ENCODE measurements around the gene TBCCD1.

DNA sequence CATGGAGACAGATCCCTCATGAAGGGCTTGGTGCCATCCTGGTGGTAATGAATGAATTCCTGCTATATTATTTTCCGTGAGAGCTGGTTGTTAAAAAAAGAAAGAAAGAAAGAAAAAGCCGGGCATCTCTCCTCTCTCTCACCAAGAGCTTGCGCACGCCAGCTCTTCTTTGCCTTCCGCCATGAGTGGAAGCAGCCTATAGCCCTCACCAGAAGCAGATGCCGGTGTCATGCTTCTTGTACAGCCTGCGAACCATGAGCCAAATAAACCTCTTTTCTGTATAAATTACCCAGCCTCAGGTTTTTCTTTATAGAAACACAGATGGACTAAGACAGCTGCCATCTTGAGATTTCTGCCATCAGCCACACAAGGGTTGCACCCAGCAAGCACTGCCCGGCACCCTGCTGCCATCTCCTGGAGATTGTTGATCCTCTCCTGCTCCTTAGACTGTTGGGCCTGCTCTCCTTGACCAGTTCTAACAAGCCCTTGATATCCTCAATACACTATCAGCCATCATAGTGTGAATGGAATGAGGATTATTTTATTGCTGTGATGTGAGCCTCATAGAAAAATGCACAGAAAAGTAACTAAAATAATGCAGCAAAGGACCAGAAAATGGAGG lies 42.2 kb upstream of the TBCCD1 start:
- TF ChIP-seq, protein P1, sequence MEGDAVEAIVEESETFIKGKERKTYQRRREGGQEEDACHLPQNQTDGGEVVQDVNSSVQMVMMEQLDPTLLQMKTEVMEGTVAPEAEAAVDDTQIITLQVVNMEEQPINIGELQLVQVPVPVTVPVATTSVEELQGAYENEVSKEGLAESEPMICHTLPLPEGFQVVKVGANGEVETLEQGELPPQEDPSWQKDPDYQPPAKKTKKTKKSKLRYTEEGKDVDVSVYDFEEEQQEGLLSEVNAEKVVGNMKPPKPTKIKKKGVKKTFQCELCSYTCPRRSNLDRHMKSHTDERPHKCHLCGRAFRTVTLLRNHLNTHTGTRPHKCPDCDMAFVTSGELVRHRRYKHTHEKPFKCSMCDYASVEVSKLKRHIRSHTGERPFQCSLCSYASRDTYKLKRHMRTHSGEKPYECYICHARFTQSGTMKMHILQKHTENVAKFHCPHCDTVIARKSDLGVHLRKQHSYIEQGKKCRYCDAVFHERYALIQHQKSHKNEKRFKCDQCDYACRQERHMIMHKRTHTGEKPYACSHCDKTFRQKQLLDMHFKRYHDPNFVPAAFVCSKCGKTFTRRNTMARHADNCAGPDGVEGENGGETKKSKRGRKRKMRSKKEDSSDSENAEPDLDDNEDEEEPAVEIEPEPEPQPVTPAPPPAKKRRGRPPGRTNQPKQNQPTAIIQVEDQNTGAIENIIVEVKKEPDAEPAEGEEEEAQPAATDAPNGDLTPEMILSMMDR (IDR thresholded peaks at IDR 0.05) = no peak
- TF ChIP-seq POLR2A (IDR thresholded peaks at IDR 0.05) = no peak
- TF ChIP-seq POLR2AphosphoS5 (IDR thresholded peaks at IDR 0.05) = no peak
